RWPE2 (cell line): ENCODE measurements around the gene SMPD1.

Source experiments
- ATAC-seq: fragments of 200-7000 bp; cut with Tn5 transposase; 3 replicates; pipeline ENCODE4 v1.9.1; 2021; ENCODE audit warnings: low read depth
- DNase-seq: peaks from one replicate; pipeline ENCODE4 v3.0.0-alpha.2; 2020; ENCODE audit warnings: low spot score
- H3K27ac ChIP-seq: fragments of 450-650 bp; 2 replicates; pipeline ENCODE4 v1.5.1; 2017; ENCODE audit warnings: mild to moderate bottlenecking; ENCODE audit not compliant: poor library complexity, severe bottlenecking
- H3K27me3 ChIP-seq: fragments of 250-450 bp; sonication (Bioruptor Pico); 2 replicates; pipeline ENCODE4 v1.5.1; 2021; ENCODE audit warnings: mild to moderate bottlenecking, moderate library complexity; ENCODE audit not compliant: insufficient read depth, poor library complexity, severe bottlenecking
- H3K36me3 ChIP-seq: fragments of 250-450 bp; sonication (Bioruptor Pico); 2 replicates; pipeline ENCODE4 v1.5.1; 2020; ENCODE audit warnings: low read depth, mild to moderate bottlenecking, moderate library complexity
- H3K4me1 ChIP-seq: fragments of 250-450 bp; sonication (Bioruptor Pico); 2 replicates; pipeline ENCODE4 v1.5.1; 2021; ENCODE audit warnings: mild to moderate bottlenecking, moderate library complexity; ENCODE audit not compliant: insufficient read depth, poor library complexity, severe bottlenecking
- H3K4me3 ChIP-seq: fragments of 250-450 bp; sonication (Bioruptor Pico); 2 replicates; pipeline ENCODE4 v1.5.1; 2021; ENCODE audit warnings: mild to moderate bottlenecking, moderate library complexity; ENCODE audit not compliant: severe bottlenecking
- H3K9me3 ChIP-seq: fragments of 250-450 bp; sonication (Bioruptor Pico); 2 replicates; pipeline ENCODE4 v1.5.1; 2021; ENCODE audit warnings: mild to moderate bottlenecking, moderate library complexity; ENCODE audit not compliant: severe bottlenecking
- CTCF ChIP-seq: fragments of 450-650 bp; IDR thresholded peaks from one replicate; pipeline ENCODE4 v1.5.1; 2017; ENCODE audit warnings: mild to moderate bottlenecking, moderate library complexity; ENCODE audit not compliant: poor library complexity, severe bottlenecking

Gene SMPD1

GRCh38 chr11:6377902-6378639, 12.2 kb upstream of the SMPD1 start:
- H3K36me3 ChIP-seq: no peaks in the 10 kb centered on the region
- H3K4me3 ChIP-seq: no peak overlapping the region
- no peak overlapping the region for H3K27ac ChIP-seq
- no peak for TF ChIP-seq CTCF
- no peaks in the 10 kb centered on the region for H3K9me3 ChIP-seq
- no peaks in the 10 kb centered on the region for H3K4me1 ChIP-seq
- no peaks in the 10 kb centered on the region for H3K27me3 ChIP-seq
- peak; percentile 27; the same call in 1 of the 3 replicates for ATAC-seq
- no peak for DNase-seq

- no peak for ATAC-seq
- no peak overlapping the region for H3K4me3 ChIP-seq
- TF ChIP-seq CTCF: no peak
Measured at GRCh38 chr11:6378640-6378989, 11.7 kb upstream of the SMPD1 start.

GRCh38 chr11:6385046-6385777, 5.1 kb upstream of the SMPD1 start:
- DNase-seq: no peak
- H3K27me3 ChIP-seq: no peaks in the 10 kb centered on the region
- H3K4me3 ChIP-seq: no peak overlapping the region
- no peaks in the 10 kb centered on the region for H3K9me3 ChIP-seq
- no peak for TF ChIP-seq CTCF
- ATAC-seq: no peak
- H3K27ac ChIP-seq: no peak overlapping the region
- H3K36me3 ChIP-seq: no peaks in the 10 kb centered on the region
- peaks cover 15% of the 10 kb centered on the region for H3K4me1 ChIP-seq

More at GRCh38 chr11:6378640-6378989, 11.7 kb upstream of the SMPD1 start:
- Histone ChIP-seq H3K27me3 (no peaks in the 10 kb centered on the region), H3K27ac (no peak overlapping the region), H3K9me3 (no peaks in the 10 kb centered on the region), H3K4me1 (no peaks in the 10 kb centered on the region), H3K36me3 (no peaks in the 10 kb centered on the region)
- DNase-seq: no peak

GRCh38 chr11:6387811-6388599, 2.3 kb upstream of the SMPD1 start:
- DNase-seq (no peak), ATAC-seq (no peak)
- Histone ChIP-seq H3K36me3 (no peaks in the 10 kb centered on the region), H3K4me1 (peaks cover 15% of the 10 kb centered on the region), H3K27ac (peak overlapping the region; percentile 15), H3K27me3 (no peaks in the 10 kb centered on the region), H3K4me3 (no peak overlapping the region), H3K9me3 (no peaks in the 10 kb centered on the region)
- TF ChIP-seq CTCF: no peak
